Hematopoietic multipotent progenitor cell treated with erythropoietin and hydrocortisone succinate and interleukin-3 and kit ligand, for 6 days (in vitro differentiated cells): ENCODE results near the gene OR8B4.
A peak's percentile ranks its signal among the peaks of the same experiment; 100 is the strongest.
"Not testable (repeated sequence)": the region's sequence is repeated elsewhere in the genome, so short reads cannot be mapped to it uniquely, and the experiment has no call there.

Experiments
- DNase-seq: peaks from one replicate; pipeline ENCODE4 v3.0.0-alpha.2; 2015

OR8B4 gene

GRCh38 chr11:124403186-124403585, 21.5 kb downstream of the OR8B4 start:
- not testable (repeated sequence) for DNase-seq

GRCh38 chr11:124402326-124402922, 22.2 kb downstream of the OR8B4 start:
- DNase-seq: peak; percentile 84

- DNase-seq: no peak
Measured at GRCh38 chr11:124398924-124399323, 25.7 kb downstream of the OR8B4 start, which contains the start of gene OR8B3. OR8B3 (minus strand) TSS chr11:124399024; CDS start chr11:124397351, 1,673 bp downstream.

GRCh38 chr11:124396847-124397246, 27.8 kb downstream of the OR8B4 start:
- not testable (repeated sequence) for DNase-seq

- peak; percentile 42 for DNase-seq
Measured at GRCh38 chr11:124394408-124394807, 30.3 kb downstream of the OR8B4 start.

GRCh38 chr11:124384399-124384798, 40.3 kb downstream of the OR8B4 start, which contains the start of gene OR8B2:
OR8B2 (minus strand) TSS chr11:124384499; CDS start chr11:124383343, 1,156 bp downstream.
- DNase-seq: no peak

- DNase-seq: not testable (repeated sequence)
Measured at GRCh38 chr11:124382857-124383256, 41.8 kb downstream of the OR8B4 start.

- DNase-seq: peak; percentile 2
Measured at GRCh38 chr11:124380585-124380984, 44.1 kb downstream of the OR8B4 start.

- no peak for DNase-seq
Measured at GRCh38 chr11:124376280-124376679, 48.4 kb downstream of the OR8B4 start.
